ENCODE measurements around the gene SGSM1.
"Not testable (repeated sequence)": the region's sequence is repeated elsewhere in the genome, so short reads cannot be mapped to it uniquely, and the experiment has no call there.

SGSM1 gene

GRCh38 chr22:24836282-24836681, 30.3 kb downstream of the SGSM1 start:
- Histone ChIP-seq H3K9me3 (ENCODE audit: control insufficient read depth, insufficient read depth, low read length) (no peaks in the 10 kb centered on the region), H3K9me2 (replicated peaks; ENCODE audit: control insufficient read depth, low read length) (no peaks in the 10 kb centered on the region), H3K27me3 (ENCODE audit: control insufficient read depth, low read length) (no peaks in the 10 kb centered on the region), H3K79me2 (ENCODE audit: control insufficient read depth, low read length) (no peaks in the 10 kb centered on the region), H3K36me3 (ENCODE audit: control insufficient read depth, low read length) (no peaks in the 10 kb centered on the region), H3K4me1 (ENCODE audit: control insufficient read depth, low read length) (no peaks in the 10 kb centered on the region), H4K20me1 (ENCODE audit: control insufficient read depth, insufficient read depth, low read depth, low read length) (no peaks in the 10 kb centered on the region), H3F3A (ENCODE audit: control insufficient read depth, insufficient read depth) (no peaks in the 10 kb centered on the region), H3K4me3 (ENCODE audit: low read length) (no peak overlapping the region), H3K4me2 (ENCODE audit: low read length) (no peak overlapping the region), H3K27ac (ENCODE audit: low read depth, low read length) (no peak overlapping the region)
- no peak for TF ChIP-seq EZH2phosphoT487 (IDR thresholded peaks at IDR 0.05; ENCODE audit: borderline replicate concordance, low read length)
- no peak for TF ChIP-seq CTCF (IDR thresholded peaks at IDR 0.05; ENCODE audit: low read depth, low read length, poor library complexity, severe bottlenecking)

DNA sequence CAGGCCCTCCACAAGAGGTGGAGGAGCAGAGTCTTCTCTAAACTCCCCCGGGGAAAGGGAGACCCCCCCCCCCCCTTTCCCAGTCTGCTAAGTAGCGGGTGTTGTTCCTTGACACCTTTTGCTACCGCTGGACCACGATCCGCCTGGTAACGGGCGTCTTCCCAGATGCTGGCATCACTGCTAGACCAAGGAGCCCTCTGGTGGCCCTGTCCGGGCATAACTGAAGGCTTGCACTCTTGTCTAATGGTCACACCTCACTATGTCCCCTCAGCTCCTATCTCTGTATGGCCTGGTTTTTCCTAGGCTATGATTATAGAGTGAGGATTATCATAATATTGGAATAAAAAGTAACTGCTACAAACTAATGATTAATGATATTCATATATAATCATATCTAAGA, 31.5 kb downstream of the SGSM1 start:
- not testable (repeated sequence) for H3K4me3 ChIP-seq (ENCODE audit: low read length); H4K20me1 ChIP-seq (ENCODE audit: control insufficient read depth, insufficient read depth, low read depth, low read length); H3K4me2 ChIP-seq (ENCODE audit: low read length); H3K79me2 ChIP-seq (ENCODE audit: control insufficient read depth, low read length); H3K27me3 ChIP-seq (ENCODE audit: control insufficient read depth, low read length); H3K4me1 ChIP-seq (ENCODE audit: control insufficient read depth, low read length); H3F3A ChIP-seq (ENCODE audit: control insufficient read depth, insufficient read depth); H3K36me3 ChIP-seq (ENCODE audit: control insufficient read depth, low read length); H3K9me2 ChIP-seq (replicated peaks; ENCODE audit: control insufficient read depth, low read length); H3K9me3 ChIP-seq (ENCODE audit: control insufficient read depth, insufficient read depth, low read length); H3K27ac ChIP-seq (ENCODE audit: low read depth, low read length)

DNA sequence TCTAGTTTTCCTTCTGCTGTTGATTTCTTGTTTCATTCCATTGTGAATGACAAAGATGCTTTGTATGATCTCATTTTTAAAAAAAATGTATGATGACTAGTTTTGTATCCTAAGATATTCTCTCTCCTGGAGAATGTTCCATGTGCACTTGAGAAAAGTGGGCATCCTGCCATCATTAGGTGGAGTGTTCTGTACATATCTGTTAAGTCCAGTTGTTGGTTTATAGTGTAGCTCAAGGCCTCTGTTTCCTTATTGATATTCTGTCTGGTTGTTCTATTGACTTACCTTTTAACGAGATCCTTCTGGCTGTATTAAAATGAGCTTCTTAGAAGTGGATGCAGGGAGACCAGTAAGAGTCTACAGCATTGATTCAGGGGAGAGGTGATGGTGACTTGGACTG, 35.2 kb downstream of the SGSM1 start:
- TF ChIP-seq CTCF (IDR thresholded peaks at IDR 0.05; ENCODE audit: low read depth, low read length, poor library complexity, severe bottlenecking): no peak
- no peak for TF ChIP-seq EZH2phosphoT487 (IDR thresholded peaks at IDR 0.05; ENCODE audit: borderline replicate concordance, low read length)
- Histone ChIP-seq H3K4me2 (ENCODE audit: low read length) (no peak overlapping the region), H4K20me1 (ENCODE audit: control insufficient read depth, insufficient read depth, low read depth, low read length) (no peaks in the 10 kb centered on the region), H3K27me3 (ENCODE audit: control insufficient read depth, low read length) (no peaks in the 10 kb centered on the region), H3K79me2 (ENCODE audit: control insufficient read depth, low read length) (no peaks in the 10 kb centered on the region), H3K4me1 (ENCODE audit: control insufficient read depth, low read length) (no peaks in the 10 kb centered on the region), H3F3A (ENCODE audit: control insufficient read depth, insufficient read depth) (no peaks in the 10 kb centered on the region), H3K27ac (ENCODE audit: low read depth, low read length) (no peak overlapping the region), H3K4me3 (ENCODE audit: low read length) (no peak overlapping the region), H3K9me2 (replicated peaks; ENCODE audit: control insufficient read depth, low read length) (no peaks in the 10 kb centered on the region), H3K9me3 (ENCODE audit: control insufficient read depth, insufficient read depth, low read length) (no peaks in the 10 kb centered on the region), H3K36me3 (ENCODE audit: control insufficient read depth, low read length) (no peaks in the 10 kb centered on the region)

DNA sequence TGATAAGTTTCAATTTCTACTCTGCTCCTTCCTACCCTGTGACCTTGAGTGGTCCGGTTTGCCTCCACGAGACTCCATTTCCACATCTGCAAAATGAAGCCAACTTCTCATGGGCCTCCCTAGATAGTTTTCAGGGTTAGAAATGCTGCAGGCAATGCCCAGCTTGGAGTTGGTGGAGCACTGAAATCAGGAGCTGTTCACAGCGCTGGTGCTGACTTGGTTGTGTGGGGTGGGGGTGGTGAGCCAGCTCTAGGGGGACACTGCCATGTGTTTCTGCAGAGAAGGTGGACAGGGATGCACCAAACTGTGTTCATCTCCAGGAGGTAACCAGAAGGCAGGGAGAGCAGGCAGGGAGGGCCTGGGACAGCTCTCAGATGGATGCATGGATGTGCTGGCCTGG, 37.0 kb downstream of the SGSM1 start:
- Histone ChIP-seq H3K9me2 (replicated peaks; ENCODE audit: control insufficient read depth, low read length) (no peaks in the 10 kb centered on the region), H3F3A (ENCODE audit: control insufficient read depth, insufficient read depth) (no peaks in the 10 kb centered on the region), H3K4me3 (ENCODE audit: low read length) (no peak overlapping the region), H3K4me2 (ENCODE audit: low read length) (no peak overlapping the region), H3K4me1 (ENCODE audit: control insufficient read depth, low read length) (no peaks in the 10 kb centered on the region), H3K27me3 (ENCODE audit: control insufficient read depth, low read length) (no peaks in the 10 kb centered on the region), H3K9me3 (ENCODE audit: control insufficient read depth, insufficient read depth, low read length) (no peaks in the 10 kb centered on the region), H3K36me3 (ENCODE audit: control insufficient read depth, low read length) (no peaks in the 10 kb centered on the region), H4K20me1 (ENCODE audit: control insufficient read depth, insufficient read depth, low read depth, low read length) (no peaks in the 10 kb centered on the region), H3K27ac (ENCODE audit: low read depth, low read length) (no peak overlapping the region), H3K79me2 (ENCODE audit: control insufficient read depth, low read length) (no peaks in the 10 kb centered on the region)
- no peak for TF ChIP-seq CTCF (IDR thresholded peaks at IDR 0.05; ENCODE audit: low read depth, low read length, poor library complexity, severe bottlenecking)
- TF ChIP-seq EZH2phosphoT487 (IDR thresholded peaks at IDR 0.05; ENCODE audit: borderline replicate concordance, low read length): no peak

All from DOHH2 (cell line).